Mononuclear cell (primary cell): ENCODE measurements around the gene DYNLT3. TPM values are rescaled to one million over a fixed set of nuclear protein-coding genes. Genes with fewer than 3 reads are reported as not detected.
A peak's percentile ranks its signal among the peaks of the same experiment; 100 is the strongest.

Experiments used
- H3K27me3 ChIP-seq: 2 replicates; pipeline ENCODE4 v1.6.0; 2011; ENCODE audit warnings: low read length, control low read depth; ENCODE audit not compliant: insufficient read depth
- H3K4me1 ChIP-seq: 2 replicates; pipeline ENCODE4 v1.5.1; 2011; ENCODE audit warnings: mild to moderate bottlenecking, low read length, control low read depth; ENCODE audit not compliant: insufficient read depth
- H3K4me3 ChIP-seq: 2 replicates; pipeline ENCODE4 v1.5.1; 2011; ENCODE audit warnings: mild to moderate bottlenecking, low read length, moderate library complexity
- H3K9me3 ChIP-seq: 2 replicates; pipeline ENCODE4 v1.5.1; 2011; ENCODE audit warnings: low read depth, mild to moderate bottlenecking, control low read depth, low read length
- total RNA-seq: library from RNA; depleted of rRNA; stranded (reverse); fragments of >200 nt; gene quantifications from one replicate; pipeline ENCODE4 v1.2.3, GENCODE V29; 2012

Gene DYNLT3
- total RNA-seq, 1 donor = 48.5 TPM

DNA sequence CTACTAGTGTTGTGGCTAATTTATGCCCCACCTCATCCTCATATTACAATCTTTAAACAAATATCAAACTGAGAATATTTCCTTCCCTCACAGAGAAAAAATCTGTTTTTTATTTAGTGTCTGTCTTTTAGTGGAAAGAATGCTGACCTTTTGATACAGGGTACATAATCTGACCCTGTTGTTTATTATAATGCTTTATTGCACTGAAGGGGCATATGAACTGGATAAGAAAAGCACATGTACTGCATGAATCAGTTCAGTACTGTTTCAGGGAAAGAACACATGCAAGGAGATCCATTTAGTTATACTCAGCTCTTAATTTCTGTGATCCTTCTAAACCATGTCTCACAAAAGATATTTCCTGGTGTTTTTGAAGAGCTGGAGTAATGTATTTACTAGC is 15.5 kb upstream of the DYNLT3 start:
- H3K27me3 ChIP-seq = no peaks in the 10 kb centered on the region
- no peaks in the 10 kb centered on the region for H3K9me3 ChIP-seq
- no peak overlapping the region for H3K4me3 ChIP-seq
- no peaks in the 10 kb centered on the region for H3K4me1 ChIP-seq

- H3K9me3 ChIP-seq = no peaks in the 10 kb centered on the region
- H3K27me3 ChIP-seq = no peaks in the 10 kb centered on the region
- H3K4me1 ChIP-seq = no peaks in the 10 kb centered on the region
- H3K4me3 ChIP-seq = no peak overlapping the region
Measured at GRCh38 chrX:37860721-37861120, 13.3 kb upstream of the DYNLT3 start.

DNA sequence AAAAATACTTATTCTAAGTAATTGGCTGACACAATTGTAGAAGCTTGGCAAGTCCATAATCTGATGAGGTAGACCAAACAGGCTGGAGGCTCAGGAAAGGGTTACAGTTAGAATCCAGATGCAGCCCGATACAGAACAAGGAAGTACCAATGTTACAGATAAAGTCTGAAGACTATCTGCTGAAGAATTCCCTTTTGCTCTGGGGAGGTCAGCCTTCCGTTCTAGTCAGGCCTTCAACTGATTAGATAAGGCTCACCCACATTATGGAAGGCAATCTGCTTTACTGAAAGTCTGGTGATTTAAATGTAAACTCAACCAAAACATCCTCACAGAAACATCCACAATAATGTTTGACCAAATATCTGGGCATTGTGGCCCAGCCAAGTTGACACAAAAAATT is 7.4 kb upstream of the DYNLT3 start:
- Histone ChIP-seq H3K27me3 (no peaks in the 10 kb centered on the region), H3K9me3 (no peaks in the 10 kb centered on the region), H3K4me1 (no peaks in the 10 kb centered on the region), H3K4me3 (no peak overlapping the region)

DNA sequence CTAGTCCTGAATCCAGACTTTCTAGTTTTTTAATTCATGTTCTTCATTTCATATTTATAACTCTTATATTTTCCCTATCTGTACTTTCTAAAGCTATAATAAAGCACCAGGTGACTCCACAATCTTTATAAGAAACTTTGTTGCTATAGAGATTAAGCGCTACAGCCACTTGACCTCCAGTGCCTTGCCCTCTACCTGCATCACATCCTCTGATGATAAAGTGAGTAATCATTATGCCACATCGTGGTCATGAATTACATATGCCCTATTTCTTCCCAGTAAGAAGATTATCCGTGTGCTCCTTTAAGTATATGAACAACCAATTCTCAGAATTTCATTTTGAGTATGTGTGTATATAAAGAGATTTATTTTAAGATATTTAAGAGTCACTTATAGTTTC is 6.8 kb upstream of the DYNLT3 start:
- H3K4me1 ChIP-seq = no peaks in the 10 kb centered on the region
- no peaks in the 10 kb centered on the region for H3K27me3 ChIP-seq
- no peaks in the 10 kb centered on the region for H3K9me3 ChIP-seq
- H3K4me3 ChIP-seq = no peak overlapping the region

DNA sequence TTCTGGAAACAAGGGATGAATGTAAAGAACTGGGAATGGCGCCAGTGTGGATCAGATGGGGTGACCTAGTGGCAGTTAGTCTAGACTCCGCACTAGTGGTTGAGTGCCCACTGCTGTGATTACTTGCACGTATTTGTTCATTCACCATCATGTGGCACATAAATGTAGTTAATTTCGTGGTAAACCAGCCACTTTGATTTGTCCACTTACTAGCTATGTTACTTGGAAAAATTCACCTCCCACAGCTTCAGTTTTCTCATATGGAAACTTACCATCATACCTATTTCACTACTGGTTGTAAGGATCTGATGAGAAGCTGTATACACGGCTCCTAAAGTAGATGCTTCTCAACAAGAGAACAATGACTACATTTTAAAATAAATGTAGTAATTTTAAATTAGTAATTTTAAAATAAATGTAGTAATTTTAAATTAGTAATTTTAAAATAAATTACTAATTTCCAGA is 394 bp upstream of the DYNLT3 start:
- no peaks in the 10 kb centered on the region for H3K9me3 ChIP-seq
- no peaks in the 10 kb centered on the region for H3K4me1 ChIP-seq
- peak overlapping the region; percentile 54 for H3K4me3 ChIP-seq
- H3K27me3 ChIP-seq = no peaks in the 10 kb centered on the region

GRCh38 chrX:37846558-37846933 is 825 bp downstream of the DYNLT3 start:
- Histone ChIP-seq H3K4me3 (peak overlapping the region; percentile 54), H3K9me3 (no peaks in the 10 kb centered on the region), H3K27me3 (no peaks in the 10 kb centered on the region), H3K4me1 (no peaks in the 10 kb centered on the region)

GRCh38 chrX:37846141-37846540 is 1.2 kb downstream of the DYNLT3 start:
- H3K4me3 ChIP-seq = no peak overlapping the region
- H3K4me1 ChIP-seq = no peaks in the 10 kb centered on the region
- H3K9me3 ChIP-seq = no peaks in the 10 kb centered on the region
- H3K27me3 ChIP-seq = no peaks in the 10 kb centered on the region

GRCh38 chrX:37844622-37845021 is 2.7 kb downstream of the DYNLT3 start:
- H3K4me1 ChIP-seq = no peaks in the 10 kb centered on the region
- H3K9me3 ChIP-seq = no peaks in the 10 kb centered on the region
- no peak overlapping the region for H3K4me3 ChIP-seq

DNA sequence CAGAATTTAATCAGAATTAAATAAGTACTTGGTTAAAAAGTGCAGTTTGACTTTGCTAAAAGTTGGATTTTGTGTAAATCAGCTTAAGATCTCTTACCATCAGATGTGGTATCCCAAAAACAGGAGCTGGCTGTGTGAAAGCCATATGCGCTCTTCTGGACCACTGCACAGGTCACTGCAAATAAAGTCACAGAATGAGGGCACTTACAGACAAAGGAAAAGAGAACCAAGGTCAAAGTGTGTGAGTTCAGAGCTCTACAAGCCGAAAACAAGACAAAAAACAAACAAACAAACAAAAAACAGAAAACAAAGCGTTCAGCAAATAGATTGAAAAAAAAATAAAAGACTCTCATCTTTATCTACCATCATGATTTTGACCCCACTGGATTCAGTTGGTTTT is 6.4 kb downstream of the DYNLT3 start:
- no peaks in the 10 kb centered on the region for H3K4me1 ChIP-seq
- no peak overlapping the region for H3K4me3 ChIP-seq
- no peaks in the 10 kb centered on the region for H3K27me3 ChIP-seq
- H3K9me3 ChIP-seq = no peaks in the 10 kb centered on the region

More at GRCh38 chrX:37844622-37845021, 2.7 kb downstream of the DYNLT3 start:
- H3K27me3 ChIP-seq = no peaks in the 10 kb centered on the region

GRCh38 chrX:37834937-37835336 is 12.4 kb downstream of the DYNLT3 start:
- Histone ChIP-seq H3K27me3 (no peaks in the 10 kb centered on the region), H3K4me3 (no peak overlapping the region), H3K4me1 (peaks cover 3% of the 10 kb centered on the region), H3K9me3 (no peaks in the 10 kb centered on the region)

- peaks cover 11% of the 10 kb centered on the region for H3K4me1 ChIP-seq
- no peaks in the 10 kb centered on the region for H3K27me3 ChIP-seq
- no peaks in the 10 kb centered on the region for H3K9me3 ChIP-seq
- H3K4me3 ChIP-seq = no peak overlapping the region
Measured at GRCh38 chrX:37830371-37830770, 17.0 kb downstream of the DYNLT3 start.

- Histone ChIP-seq H3K27me3 (no peaks in the 10 kb centered on the region), H3K4me1 (peaks cover 17% of the 10 kb centered on the region), H3K4me3 (no peak overlapping the region), H3K9me3 (no peaks in the 10 kb centered on the region)
Measured at GRCh38 chrX:37829721-37830120, 17.6 kb downstream of the DYNLT3 start.

GRCh38 chrX:37825215-37825842 is 22.0 kb downstream of the DYNLT3 start:
- Histone ChIP-seq H3K4me3 (no peak overlapping the region), H3K4me1 (peaks cover 29% of the 10 kb centered on the region), H3K27me3 (no peaks in the 10 kb centered on the region), H3K9me3 (no peaks in the 10 kb centered on the region)

GRCh38 chrX:37824491-37825214 is 22.7 kb downstream of the DYNLT3 start:
- Histone ChIP-seq H3K9me3 (no peaks in the 10 kb centered on the region), H3K4me3 (no peak overlapping the region)

DNA sequence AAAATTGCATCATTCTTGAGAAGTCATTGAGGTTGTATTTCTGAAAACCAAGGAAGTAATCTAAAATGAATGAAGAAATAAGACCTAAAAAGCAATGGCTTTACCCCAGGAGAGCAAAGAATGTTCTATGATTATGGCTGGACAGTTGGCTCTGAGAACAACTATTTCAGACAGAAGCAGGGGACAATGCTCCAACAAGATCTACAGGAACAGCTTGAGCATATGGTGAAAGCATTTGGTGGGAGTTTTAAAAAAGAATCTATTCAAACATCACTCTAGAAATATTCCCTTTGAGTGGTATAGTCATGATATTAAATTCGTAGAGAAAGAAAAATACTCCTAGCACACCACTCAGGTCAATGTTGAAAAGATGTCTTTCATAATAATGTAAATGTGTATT is 26.7 kb downstream of the DYNLT3 start:
- H3K9me3 ChIP-seq = no peaks in the 10 kb centered on the region
- no peaks in the 10 kb centered on the region for H3K27me3 ChIP-seq
- peaks cover 39% of the 10 kb centered on the region for H3K4me1 ChIP-seq
- no peak overlapping the region for H3K4me3 ChIP-seq

More at GRCh38 chrX:37824491-37825214, 22.7 kb downstream of the DYNLT3 start:
- no peaks in the 10 kb centered on the region for H3K27me3 ChIP-seq
- peaks cover 24% of the 10 kb centered on the region for H3K4me1 ChIP-seq

- Histone ChIP-seq H3K9me3 (no peaks in the 10 kb centered on the region), H3K27me3 (no peaks in the 10 kb centered on the region), H3K4me3 (no peak overlapping the region), H3K4me1 (peaks cover 40% of the 10 kb centered on the region)
Measured at GRCh38 chrX:37818031-37818430, 29.3 kb downstream of the DYNLT3 start.
